ENCODE measurements around the gene HECA. TPM values are rescaled to one million over a fixed set of nuclear protein-coding genes. Genes with fewer than 3 reads are reported as not detected.
"Not testable (repeated sequence)": the region's sequence is repeated elsewhere in the genome, so short reads cannot be mapped to it uniquely, and the experiment has no call there.

HECA gene
- total RNA-seq, 1 donor from 2014 or later = 19.3 TPM

GRCh38 chr6:139134064-139134395 is 850 bp upstream of the HECA start:
- no peak for DNase-seq (ENCODE audit: extremely low read depth, low read depth, low spot score)

GRCh38 chr6:139135578-139136545 is 982 bp downstream of the HECA start:
- DNase-seq (ENCODE audit: extremely low read depth, low read depth, low spot score) = peak; percentile 16

GRCh38 chr6:139137706-139138105 is 2.8 kb downstream of the HECA start:
- no peak for DNase-seq (ENCODE audit: extremely low read depth, low read depth, low spot score)

- DNase-seq (ENCODE audit: extremely low read depth, low read depth, low spot score) = not testable (repeated sequence)
These were observed 6.0 kb downstream of the HECA start for GRCh38 chr6:139140854-139141253.

DNA sequence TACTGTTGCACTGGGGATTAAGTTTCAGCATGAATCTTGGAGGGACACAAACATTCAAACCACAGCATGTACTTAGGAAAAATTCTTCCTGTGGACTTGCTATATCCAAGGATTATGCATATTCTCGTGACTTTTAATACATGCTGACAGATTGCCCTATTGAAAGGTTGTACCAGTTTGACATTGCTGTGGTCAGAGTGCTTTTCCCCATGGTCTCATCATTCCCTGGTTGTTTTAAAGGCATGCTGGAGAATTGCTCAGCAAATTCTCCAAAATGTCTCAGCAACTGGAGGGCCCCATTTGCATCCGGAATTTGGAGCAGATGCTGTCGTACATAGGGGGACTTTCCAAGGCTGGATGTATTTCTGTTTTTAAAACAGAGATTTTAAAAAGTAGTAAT is 7.4 kb downstream of the HECA start:
- DNase-seq (ENCODE audit: extremely low read depth, low read depth, low spot score) = no peak

- DNase-seq (ENCODE audit: extremely low read depth, low read depth, low spot score) = no peak
These were observed 8.2 kb downstream of the HECA start for GRCh38 chr6:139143111-139143510.

GRCh38 chr6:139144490-139145085 is 9.7 kb downstream of the HECA start:
- no peak for DNase-seq (ENCODE audit: extremely low read depth, low read depth, low spot score)

- no peak for DNase-seq (ENCODE audit: extremely low read depth, low read depth, low spot score)
These were observed 10.8 kb downstream of the HECA start for GRCh38 chr6:139145661-139146060.

DNA sequence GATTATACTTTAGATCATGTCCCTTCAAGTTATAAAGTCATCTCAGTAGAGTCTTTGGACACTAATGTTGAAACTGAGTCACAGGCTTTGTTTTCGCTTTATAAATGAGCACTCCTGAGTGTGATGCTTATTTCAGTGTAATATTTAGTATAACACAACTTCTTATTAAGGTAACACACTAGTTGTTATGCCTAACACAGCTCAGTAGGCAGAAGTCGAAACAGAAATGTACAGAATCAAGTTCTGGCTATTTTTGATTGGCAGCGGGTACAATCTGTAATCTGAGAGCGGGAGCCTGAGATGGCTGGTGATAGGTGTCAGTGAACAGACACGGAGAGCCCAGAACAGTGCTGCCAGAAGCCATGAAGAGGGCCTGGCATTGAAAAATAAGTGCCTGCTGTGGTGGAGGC is 11.4 kb downstream of the HECA start:
- no peak for DNase-seq (ENCODE audit: extremely low read depth, low read depth, low spot score)

- no peak for DNase-seq (ENCODE audit: extremely low read depth, low read depth, low spot score)
These were observed 12.7 kb downstream of the HECA start for GRCh38 chr6:139147628-139148027.

DNA sequence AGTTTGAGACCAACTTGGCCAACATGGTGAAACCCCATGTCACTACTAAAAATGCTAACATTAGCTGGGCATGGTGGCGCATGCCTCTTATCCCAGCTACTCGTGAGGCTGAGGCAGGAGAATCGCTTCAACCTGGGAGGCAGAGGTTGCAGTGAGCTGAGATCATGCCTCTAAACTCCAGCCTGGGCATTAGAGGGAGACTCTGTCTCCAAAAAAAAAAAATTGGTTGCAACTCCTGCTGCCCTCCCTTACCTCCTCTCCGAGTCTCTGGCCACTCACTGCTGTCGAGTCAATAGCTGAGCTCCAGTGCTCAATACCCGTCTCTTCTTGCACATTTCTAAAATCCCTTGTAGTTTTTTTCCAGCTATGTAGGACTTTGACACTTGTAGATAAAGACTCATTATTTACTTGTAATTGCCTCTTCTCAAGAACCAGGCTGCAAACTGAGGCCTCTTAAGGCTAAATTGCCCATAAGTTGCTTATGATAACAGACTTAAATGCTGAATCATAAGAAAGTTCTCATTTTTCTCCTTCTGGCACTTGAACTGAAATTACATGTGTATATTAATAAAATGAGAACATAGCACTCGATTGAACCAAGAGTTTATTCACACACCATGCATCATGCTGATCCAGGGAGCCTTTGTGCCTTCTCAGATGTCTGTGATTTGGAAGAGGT is 13.8 kb downstream of the HECA start:
- DNase-seq (ENCODE audit: extremely low read depth, low read depth, low spot score) = no peak

DNA sequence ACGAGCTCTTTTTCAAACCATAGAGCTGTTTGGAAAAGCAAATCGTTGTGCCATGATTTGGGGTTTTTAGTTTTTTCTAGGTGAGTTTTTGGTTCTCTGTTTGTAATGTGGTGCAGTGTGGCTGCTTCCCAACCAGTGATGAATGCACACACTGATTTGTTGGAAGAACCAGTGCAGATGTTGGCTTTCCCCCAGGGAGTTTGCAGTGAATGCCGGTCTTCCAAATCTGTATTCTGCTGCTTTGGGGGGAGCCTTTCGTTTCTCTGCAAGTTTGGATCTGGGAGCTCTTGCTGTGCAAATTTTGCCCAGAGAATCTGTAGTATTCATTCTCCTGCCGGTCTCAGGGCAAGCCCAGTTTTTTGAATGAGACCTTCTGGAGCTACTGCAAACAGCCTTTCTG is 14.5 kb downstream of the HECA start:
- no peak for DNase-seq (ENCODE audit: extremely low read depth, low read depth, low spot score)

DNA sequence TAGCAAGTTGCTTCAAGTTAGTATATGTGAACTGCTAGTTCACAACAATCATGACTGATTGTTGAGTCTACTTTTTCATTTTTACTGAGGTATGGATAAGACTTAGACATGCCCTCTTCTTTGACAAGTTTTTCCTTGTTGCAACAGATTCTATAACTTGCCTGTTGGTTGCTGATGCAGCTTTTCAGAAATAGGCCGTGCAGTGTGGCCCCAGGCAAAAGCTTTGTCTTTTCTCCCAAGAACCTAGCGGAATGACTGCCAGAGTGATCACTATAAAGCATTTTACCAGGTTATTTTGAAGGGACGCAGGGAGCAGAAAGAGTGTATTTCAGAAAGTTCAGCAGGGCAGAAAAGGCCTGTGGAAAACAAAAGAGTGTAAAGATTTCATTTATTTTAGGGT is 16.0 kb downstream of the HECA start:
- DNase-seq (ENCODE audit: extremely low read depth, low read depth, low spot score) = no peak

- no peak for DNase-seq (ENCODE audit: extremely low read depth, low read depth, low spot score)
These were observed 16.7 kb downstream of the HECA start for GRCh38 chr6:139151425-139152087.

- no peak for DNase-seq (ENCODE audit: extremely low read depth, low read depth, low spot score)
These were observed 17.4 kb downstream of the HECA start for GRCh38 chr6:139152088-139152891.

DNA sequence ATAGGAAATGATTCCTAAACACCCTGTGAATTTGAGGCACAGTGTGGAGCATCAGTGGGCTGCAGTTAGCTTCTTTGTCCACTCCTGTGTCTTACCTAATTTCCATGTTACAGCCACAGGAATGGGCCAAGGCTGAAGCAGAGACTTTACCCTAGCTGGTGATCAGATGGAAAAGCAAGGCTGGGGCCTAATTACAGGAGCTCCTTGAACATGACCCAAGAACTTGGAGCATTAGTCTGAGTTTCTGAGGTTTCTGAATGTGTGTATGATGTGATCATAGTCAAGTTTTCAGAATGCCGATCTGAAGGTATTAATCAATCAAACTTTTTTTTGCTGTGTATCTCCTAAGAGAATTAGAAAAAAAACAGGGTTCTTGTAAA is 18.0 kb downstream of the HECA start:
- no peak for DNase-seq (ENCODE audit: extremely low read depth, low read depth, low spot score)

GRCh38 chr6:139153855-139154254 is 19.0 kb downstream of the HECA start:
- no peak for DNase-seq (ENCODE audit: extremely low read depth, low read depth, low spot score)

DNA sequence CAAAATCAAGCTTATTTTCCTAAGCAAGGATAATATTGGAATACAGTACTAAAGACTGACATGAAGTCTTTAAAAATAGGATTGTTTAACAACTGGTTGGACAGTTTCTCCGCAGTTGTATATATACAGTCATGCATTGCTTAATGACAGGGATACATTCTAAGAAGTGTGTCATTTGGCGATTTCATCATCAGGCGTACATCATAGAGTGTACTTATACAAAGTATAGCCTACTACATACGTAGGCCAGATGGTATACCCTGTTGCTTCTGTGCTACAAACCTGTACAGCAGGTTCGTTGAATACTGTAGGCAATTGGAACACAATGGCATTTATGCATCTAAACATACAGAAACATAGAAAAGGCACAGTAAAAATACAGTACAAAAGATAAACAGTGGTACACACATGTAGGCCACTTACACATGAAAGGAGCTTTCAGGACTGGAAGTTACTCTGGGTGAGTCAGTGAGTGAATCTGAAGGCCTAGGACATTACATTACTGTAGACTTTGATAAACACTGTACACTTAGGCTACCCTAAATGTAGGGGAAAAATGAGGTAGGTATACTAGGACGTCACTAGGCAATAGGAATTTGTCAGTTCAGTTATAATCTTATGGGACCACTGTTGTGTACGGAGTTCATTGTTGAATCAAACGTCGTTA is 20.1 kb downstream of the HECA start:
- DNase-seq (ENCODE audit: extremely low read depth, low read depth, low spot score) = no peak

GRCh38 chr6:139156102-139156501 is 21.2 kb downstream of the HECA start:
- DNase-seq (ENCODE audit: extremely low read depth, low read depth, low spot score) = no peak

DNA sequence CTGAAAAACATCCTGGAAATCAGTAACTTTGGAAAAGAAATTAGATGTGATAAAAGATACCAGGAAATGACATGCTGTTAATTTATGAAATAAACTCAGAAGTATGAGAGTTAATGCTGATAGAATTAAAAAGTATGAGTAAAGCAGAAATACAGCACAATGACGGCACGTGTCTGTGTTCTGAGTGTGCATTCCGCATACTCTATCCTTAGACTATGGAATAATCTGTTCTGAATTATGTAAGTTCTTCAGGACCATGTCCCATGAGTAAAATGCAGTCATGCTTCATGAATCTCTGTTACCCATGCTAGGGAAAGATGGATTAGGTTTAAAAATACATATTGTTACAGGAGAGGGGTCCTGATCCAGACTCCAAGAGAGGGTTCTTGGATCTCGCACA is 21.7 kb downstream of the HECA start:
- no peak for DNase-seq (ENCODE audit: extremely low read depth, low read depth, low spot score)

Data from glomerular endothelial cell (primary cell).